ENCODE measurements around the gene TRIM52.

TRIM52 gene

GRCh38 chr5:181255836-181256578 lies 4.9 kb downstream of the TRIM52 start:
- no peak for DNase-seq

- DNase-seq, result no peak
Measured at GRCh38 chr5:181255276-181255675, 5.7 kb downstream of the TRIM52 start.

- no peak for DNase-seq
Measured at GRCh38 chr5:181248277-181248676, 12.7 kb downstream of the TRIM52 start.

- DNase-seq, result no peak
Measured at GRCh38 chr5:181246276-181247049, 14.5 kb downstream of the TRIM52 start.

GRCh38 chr5:181245427-181246275 lies 15.3 kb downstream of the TRIM52 start:
- DNase-seq, result no peak

GRCh38 chr5:181243564-181244343 lies 17.2 kb downstream of the TRIM52 start, which contains the start of gene RACK1:
TSS of gene RACK1 (minus strand) at chr5:181243906. CDS start at chr5:181243800, 106 bp downstream.
- DNase-seq, result no peak

GRCh38 chr5:181243018-181243563 lies 17.9 kb downstream of the TRIM52 start:
- DNase-seq, result no peak

- no peak for DNase-seq
Measured at GRCh38 chr5:181242031-181242451, 18.9 kb downstream of the TRIM52 start.

GRCh38 chr5:181241393-181241975 lies 19.5 kb downstream of the TRIM52 start:
- DNase-seq, result no peak

GRCh38 chr5:181239062-181239663 lies 21.8 kb downstream of the TRIM52 start:
- DNase-seq, result no peak

- no peak for DNase-seq
Measured at GRCh38 chr5:181237729-181238385, 23.1 kb downstream of the TRIM52 start.

GRCh38 chr5:181236954-181237641 lies 23.8 kb downstream of the TRIM52 start:
- no peak for DNase-seq

GRCh38 chr5:181236471-181236870 lies 24.5 kb downstream of the TRIM52 start:
- no peak for DNase-seq

GRCh38 chr5:181235689-181236366 lies 25.1 kb downstream of the TRIM52 start:
- no peak for DNase-seq

GRCh38 chr5:181235323-181235688 lies 25.6 kb downstream of the TRIM52 start:
- DNase-seq, result no peak

GRCh38 chr5:181234455-181235306 lies 26.3 kb downstream of the TRIM52 start:
- no peak for DNase-seq

GRCh38 chr5:181233801-181234454 lies 27.0 kb downstream of the TRIM52 start:
- no peak for DNase-seq
